ENCODE results near the gene TXNL4B.

TXNL4B gene

GRCh38 chr16:72093448-72094265, at the start of gene TXNL4B, which contains the start of gene DHX38:
TSS of gene TXNL4B (minus strand) at chr16:72093620. CDS start at chr16:72090749, 2,871 bp downstream.
TSS of gene DHX38 (plus strand) at chr16:72093847. CDS start at chr16:72096158, 2,311 bp downstream.
- DNase-seq: peak; percentile 60 to 80 (median 72)

DNA sequence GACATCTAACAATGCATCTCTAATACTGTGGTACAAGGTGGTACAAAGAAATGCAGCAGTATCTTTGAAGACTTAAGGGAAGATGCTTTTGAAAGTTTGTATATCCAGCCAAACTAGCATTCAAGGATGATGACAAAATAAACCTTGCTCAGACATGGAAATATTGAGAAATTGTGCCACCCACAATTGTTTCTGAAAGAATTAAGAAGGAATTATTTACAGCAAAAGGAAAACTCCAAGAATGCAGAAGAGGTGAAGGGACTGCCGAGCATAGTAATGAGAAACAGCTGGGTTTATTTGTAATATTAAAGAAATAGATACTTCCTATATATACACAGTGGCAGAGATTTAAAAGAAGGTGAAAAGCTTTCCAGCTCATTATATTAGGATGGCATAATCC, 49.1 kb upstream of the TXNL4B start:
- DNase-seq: no peak

GRCh38 chr16:72139908-72140307, 46.5 kb upstream of the TXNL4B start:
- no peak for DNase-seq

DNA sequence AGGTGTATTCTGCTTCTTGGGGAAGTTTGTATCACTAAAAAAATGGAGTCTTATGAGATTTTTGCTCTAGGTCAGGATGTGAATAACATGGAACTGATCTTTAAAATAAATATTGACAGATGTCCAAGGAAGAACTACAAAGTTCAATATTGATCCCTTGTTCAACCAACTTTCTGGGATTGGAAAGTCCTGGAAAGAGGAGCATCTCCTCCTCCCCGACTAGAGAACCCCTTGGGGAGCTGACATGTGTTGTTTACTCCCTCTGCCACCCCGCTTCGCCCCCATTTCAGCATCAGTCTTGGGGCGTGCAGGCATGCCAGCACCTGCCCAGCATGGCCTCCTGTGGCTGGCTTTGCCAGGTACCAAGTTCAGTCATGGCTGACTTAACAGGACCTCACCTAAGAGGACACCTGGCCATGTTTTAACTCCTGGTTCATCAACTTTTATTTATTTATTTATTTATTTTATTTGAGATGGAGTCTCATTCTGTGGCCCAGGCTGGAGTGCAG, 44.7 kb upstream of the TXNL4B start:
- DNase-seq: no peak

GRCh38 chr16:72137380-72138063, 44.1 kb upstream of the TXNL4B start:
- DNase-seq: no peak

- no peak for DNase-seq
These were observed 41.1 kb upstream of the TXNL4B start for GRCh38 chr16:72134507-72134906.

GRCh38 chr16:72132726-72133125, 39.3 kb upstream of the TXNL4B start:
- no peak for DNase-seq

DNA sequence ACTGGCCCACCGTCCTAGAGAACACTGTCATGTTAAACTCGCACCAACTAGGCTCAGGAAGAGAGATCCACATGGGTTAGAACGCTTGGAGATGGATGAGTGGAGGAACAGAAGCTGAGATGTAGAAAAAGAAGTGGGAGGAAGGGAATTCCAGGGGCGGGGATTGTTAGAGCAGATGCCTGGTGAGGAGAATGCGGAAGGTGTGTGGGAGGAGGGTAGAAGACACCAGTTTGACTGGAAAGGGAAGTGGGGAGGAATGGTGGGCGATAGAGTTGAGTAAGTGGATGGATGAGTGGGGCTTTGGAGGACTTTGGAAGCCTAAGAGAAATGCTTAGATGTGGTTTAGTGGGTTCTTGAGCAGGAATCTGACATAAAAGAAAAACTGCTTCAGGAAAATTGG, 37.6 kb upstream of the TXNL4B start:
- DNase-seq: no peak

DNA sequence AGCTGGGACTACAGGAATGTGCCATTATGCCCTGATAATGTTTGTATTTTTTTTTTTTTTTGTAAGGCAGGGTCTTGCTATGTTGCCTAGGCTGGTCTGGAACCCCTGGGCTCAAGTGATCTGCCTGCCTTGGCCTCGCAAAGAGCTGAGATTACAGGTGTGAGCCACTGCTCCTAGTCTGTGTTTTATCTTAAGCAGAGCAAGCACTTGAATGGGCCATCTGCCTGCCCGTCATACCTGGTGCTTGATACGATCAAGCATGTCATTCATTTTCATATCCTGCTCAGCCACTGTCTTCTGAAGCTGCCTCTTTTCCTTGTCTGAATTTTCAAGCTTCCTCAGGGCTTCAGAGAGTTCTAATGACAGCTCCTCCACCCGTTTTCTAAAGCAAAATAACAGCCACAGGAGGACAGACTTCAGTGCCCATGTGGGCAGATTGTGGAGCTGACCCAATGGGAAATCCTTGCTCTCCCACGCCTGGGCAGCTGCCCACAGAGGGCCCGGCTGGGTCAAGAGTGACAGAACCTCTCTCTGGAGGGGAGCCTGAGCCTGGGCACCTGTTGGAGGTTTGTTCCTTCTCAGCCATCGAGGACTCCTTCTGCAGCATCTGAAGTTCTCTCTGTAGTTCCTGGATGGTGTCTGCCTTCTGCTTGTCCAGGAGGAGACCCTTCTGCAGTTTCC, 36.7 kb upstream of the TXNL4B start:
- no peak for DNase-seq

GRCh38 chr16:72128701-72129100, 35.3 kb upstream of the TXNL4B start:
- DNase-seq: no peak

- DNase-seq: no peak
These were observed 33.0 kb upstream of the TXNL4B start for GRCh38 chr16:72126429-72126765.

DNA sequence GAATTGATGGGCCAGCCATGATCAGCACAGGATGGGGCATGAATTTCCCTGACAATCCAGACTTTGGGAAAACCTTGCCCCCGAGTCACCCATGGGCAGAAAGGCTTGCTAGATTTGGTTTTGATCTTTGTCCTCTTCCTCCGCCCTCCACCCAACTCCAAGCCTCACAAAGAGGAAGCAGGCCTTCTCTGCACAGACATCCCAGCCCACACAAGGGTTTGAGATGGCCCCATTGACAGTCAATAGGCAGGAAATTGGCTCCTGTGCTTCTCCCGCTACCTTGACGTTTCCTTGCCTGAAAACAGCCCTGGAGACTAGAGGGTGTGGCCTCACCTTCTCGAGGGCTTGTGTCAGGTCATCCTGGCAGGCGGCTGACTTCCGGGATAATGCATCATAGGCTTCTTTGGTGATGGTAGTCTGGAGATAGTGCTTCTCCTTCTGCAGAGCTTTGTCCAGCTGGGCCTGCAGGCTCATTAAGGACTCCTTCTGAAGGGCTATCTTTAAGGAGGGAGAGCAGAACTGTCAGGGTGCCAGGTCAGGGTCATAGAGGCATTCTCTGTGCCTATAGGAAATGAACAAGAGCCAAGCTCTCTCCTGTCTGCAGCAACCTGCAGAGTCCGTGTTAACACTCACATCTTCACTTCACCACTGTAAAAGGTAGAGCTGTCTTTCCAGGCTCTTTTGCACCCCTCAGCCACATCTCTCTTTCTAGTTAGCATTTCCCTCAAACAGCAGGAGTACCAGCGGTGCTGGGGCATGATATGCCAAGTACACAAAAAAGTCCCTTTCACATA, 32.4 kb upstream of the TXNL4B start:
- no peak for DNase-seq

DNA sequence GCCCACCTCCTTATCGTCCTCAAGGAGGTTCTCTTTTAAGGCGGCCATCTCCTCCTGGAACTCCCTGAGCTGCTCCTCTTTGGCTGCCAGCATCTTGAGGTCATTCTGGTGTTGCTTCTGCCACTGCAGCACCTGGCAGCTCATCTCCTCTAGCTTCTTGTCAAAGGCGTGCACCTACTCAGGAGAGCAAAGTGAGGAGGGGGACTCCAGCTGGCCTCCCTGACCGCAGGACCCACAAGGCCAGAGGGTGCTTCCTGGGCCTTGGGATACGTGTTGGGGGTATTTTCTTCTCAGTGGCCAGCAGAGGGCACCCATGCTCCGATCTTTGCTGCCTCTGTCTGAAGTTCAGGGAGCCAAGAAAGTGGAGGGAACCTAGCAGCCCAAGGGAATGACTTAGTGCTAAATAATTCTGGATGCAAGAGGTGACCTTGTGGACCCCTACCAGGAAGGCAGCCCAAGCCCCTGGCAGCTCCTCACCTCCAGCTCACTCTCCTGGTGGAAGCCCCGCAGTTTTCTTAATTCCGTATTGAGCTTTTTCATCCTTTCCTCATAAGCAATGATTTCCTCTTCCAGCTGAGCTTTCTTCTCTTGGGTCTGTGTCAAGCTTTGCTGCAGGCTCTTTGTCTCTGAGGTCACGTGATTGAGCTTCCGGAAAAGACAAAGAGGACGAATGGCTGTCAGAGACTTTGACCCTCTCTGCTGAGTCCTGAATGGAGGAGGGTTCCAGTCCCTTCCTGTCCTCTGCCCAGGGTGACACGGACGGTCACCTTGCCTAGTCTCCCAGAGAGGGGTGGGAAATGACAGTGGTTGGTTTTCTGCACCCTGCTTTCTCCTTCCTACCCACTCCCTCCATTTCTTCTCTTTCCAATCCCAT, 31.6 kb upstream of the TXNL4B start:
- peak; percentile 9 to 49 (median 24) for DNase-seq

GRCh38 chr16:72124148-72124547, 30.7 kb upstream of the TXNL4B start:
- no peak for DNase-seq

GRCh38 chr16:72123426-72123825, 30.0 kb upstream of the TXNL4B start:
- DNase-seq: no peak

DNA sequence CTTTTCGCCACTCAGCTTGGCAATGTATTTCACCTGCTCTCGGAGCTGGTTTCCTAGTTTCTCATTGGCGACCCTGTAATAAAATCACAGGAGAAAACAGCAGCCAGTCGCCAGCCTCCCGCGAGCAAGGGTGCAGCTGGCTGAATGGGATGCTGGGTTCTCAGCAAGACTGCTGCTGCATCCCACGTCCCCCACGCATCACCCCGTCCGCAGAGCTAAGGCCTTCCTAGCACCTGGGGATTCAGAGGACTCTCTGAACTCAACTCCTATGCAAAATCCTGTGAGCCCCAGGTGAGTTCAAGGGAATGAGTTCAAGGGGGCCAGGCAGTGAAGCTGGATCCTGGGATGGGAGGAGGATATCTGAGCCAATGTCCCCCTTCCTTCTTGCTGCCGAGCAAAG, 29.5 kb upstream of the TXNL4B start:
- no peak for DNase-seq

- DNase-seq: no peak
These were observed 28.9 kb upstream of the TXNL4B start for GRCh38 chr16:72122308-72122707.

GRCh38 chr16:72120026-72120425, 26.6 kb upstream of the TXNL4B start:
- no peak for DNase-seq

DNA sequence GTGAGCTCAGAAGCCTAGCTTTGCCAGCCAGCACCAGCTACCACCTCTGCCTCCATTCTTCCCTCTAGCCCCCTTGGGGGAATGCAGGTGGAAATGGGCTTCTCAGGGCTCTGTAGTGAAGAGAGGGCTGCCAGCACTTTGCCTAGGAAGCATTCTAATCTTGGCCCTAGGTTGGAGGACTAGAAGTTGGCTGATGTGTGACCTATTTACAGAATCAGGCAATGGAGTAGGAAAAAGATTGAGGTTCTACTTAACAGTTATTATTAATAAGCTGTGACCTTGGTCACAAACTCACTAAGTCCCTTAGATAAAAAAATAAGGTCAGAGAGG, 20.2 kb upstream of the TXNL4B start:
- no peak for DNase-seq

GRCh38 chr16:72112906-72113615, 19.6 kb upstream of the TXNL4B start:
- DNase-seq: no peak

DNA sequence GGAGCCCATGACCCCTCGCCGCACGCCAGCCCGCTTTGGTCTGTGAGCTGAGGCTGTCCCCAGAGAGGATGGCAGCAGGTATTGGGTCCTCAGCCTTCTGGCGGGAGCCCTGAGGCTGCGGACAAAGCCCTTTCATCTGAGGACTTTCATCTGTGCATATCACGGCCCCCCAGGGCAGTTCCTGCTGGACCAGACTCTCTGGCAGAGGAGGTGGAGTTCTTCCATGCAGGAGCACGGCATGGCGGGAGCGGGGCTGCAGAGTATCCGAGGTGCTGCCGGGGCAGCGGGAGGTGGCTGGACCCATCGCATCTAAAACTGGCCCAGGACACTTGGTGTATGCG, 19.0 kb upstream of the TXNL4B start:
- no peak for DNase-seq
